OCI-M2 (cell line): ENCODE results near the gene TNIK.

Experiments used
- DNase-seq: peaks from one replicate; lab custom pipeline; 2025; ENCODE audit not compliant: unreplicated experiment; lab: John Stamatoyannopoulos, UW

TNIK gene

DNA sequence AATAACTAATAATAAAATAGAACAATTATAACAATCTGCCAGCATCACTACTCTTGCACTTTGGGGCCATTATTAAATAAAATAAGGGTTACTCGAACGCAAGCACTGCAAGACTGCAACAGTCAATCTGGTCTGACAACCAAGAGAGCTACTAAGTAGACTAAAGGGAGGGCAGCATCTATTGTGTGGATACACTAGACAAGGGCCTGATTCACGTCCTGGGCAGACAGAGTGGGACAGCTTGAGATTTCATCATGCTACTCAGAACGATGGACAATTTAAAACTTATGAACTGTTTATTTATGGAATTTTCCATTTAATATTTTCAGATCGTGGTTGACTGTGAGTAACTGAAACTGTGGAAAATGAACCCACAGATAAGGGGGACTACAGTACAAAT is 39.5 kb downstream of the TNIK start:
- DNase-seq = no peak

DNA sequence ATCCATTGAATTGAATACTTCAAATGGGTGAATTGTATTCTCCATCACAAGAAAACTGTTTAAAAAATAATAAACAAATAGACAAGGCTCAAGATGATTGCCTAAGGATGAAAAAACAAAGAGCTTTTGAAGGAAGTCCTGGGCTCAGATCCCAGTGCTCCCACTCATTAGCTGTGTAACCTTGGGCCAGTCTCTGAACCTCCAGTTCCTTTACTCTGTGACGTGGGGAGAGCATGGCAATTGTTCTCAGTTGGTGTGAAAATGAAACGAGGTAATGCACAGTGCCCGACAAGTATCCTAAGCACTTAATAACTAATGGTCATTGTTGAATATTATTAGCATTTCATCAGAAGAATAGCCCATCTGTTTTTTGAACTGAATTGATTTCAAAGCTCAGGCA is 40.7 kb downstream of the TNIK start:
- DNase-seq = no peak

DNA sequence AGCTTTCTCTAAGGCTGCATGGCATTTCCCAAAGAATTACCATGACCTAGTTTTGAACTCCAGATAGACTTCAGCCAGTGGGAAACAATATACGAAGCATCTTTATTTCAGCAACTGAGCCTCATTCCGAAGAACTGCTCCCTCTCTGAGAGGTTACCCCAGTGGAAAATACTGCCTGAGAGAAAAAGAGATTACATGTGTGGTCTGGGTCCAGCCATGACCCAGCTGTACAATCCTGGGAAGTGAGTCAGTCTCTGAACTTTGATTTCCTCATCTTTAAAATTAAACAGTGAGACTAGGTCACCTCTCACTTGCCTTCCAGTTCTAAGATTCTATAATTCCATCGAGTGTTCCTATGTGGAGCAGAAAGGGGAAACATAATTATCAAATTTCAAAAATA is 42.4 kb downstream of the TNIK start:
- no peak for DNase-seq

DNA sequence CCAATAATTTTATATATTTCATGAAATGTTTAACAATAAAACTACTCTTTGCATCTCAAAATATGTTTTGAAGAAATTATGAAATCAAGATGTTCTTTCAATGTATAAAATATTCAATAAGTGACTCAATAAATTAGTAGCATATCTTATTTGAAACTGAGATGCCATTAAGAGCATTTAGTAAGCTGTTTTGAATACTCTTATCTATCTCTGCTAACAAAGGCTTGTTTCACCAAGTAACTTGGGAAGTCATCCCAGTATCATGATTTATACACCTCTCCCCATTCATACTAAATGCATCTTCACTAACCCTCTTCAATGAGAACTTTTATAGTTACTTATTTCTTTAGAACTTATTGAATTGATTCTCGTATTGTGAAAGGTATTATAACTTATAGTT is 43.1 kb downstream of the TNIK start:
- DNase-seq = no peak

DNA sequence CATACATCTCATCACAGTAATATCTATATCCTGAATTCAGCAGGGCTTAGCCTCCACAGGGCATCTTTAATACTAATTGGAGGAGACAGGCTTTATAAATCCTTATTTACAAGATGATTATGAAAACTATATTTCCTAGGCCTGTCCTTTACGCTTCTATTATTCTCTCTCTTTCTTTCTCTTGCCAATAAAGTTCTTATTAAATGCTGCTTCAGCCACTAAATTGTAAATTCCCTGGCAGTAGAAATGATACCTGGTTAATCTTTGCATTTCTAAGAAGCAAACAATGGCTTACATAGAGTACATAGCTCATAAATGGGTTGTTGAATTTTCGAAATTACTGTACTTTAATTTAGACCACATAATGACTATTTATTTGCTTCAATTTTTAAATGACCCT is 43.5 kb downstream of the TNIK start:
- no peak for DNase-seq

DNA sequence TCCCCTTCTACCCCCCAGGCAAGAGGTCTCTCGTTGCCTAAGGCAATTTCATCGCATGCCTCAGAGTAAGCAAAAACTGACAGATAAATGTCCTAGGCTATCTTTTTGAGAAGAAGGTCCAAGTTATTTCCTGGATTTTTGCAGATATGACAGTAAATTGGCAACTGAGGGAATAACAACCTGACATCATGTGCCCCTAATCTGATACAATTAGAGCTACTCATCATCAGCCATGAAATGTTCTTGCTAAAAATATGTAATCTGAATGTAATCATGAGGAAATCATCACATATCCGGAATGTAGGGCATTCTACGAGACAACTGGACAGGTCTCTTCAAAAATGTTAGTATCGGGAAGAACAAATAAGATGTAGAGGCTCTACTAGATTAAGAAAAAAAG is 44.1 kb downstream of the TNIK start:
- DNase-seq = no peak

DNA sequence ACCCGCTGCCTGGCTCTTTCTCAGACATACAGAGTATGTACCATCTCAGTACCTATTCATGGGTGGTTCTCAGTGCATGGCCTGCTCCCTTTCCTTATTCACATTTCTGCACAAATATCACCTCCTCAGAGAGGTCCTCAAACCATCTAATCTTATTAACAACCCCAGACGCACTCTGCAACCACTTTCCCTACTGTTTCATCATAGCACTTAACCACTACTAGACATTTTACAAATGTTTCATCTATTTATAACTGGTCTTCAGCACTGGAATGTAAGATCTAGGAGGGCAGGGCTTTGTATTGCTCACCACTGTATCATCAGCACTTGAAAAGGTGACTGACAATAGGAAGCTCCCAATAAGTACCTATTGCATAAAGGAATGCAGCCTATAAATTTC is 45.1 kb downstream of the TNIK start:
- no peak for DNase-seq

DNA sequence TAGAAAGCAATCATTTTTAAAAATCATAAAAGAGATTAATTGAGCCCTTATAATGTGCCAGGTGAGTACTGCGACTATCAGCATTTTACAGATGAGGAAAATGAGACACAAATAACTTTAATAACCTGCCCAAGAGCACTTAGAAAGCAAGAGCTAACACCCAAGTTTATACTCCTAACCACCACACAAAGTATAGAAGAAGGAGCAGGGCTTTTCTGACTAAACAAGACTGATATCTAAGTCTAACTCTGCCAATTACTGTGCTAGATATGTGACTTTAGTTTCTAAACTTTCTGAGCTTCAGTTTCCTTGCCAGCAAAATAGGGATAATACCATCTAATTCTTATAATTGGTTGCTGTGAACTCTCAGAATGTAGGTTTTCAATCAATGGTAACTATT is 47.7 kb downstream of the TNIK start:
- no peak for DNase-seq

DNA sequence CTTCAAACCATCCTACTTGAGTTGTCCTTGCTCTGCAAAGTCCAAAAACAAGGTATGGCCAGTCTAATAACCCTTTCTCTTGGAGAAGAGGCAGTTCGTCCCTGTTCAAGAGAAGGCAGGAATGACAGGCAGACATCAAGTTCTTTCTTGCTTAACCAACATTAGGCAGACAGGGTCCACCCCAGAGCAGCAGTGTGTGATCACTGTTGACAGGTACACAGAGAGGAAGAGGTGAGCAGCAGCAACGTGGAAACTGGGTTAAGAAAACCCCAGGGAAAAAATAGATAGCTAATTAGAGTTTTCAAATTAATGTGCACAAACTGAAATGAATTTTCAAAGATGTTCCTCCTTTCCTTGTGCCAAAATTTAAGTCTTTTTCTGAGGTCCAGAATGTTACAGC is 48.2 kb downstream of the TNIK start:
- no peak for DNase-seq

DNA sequence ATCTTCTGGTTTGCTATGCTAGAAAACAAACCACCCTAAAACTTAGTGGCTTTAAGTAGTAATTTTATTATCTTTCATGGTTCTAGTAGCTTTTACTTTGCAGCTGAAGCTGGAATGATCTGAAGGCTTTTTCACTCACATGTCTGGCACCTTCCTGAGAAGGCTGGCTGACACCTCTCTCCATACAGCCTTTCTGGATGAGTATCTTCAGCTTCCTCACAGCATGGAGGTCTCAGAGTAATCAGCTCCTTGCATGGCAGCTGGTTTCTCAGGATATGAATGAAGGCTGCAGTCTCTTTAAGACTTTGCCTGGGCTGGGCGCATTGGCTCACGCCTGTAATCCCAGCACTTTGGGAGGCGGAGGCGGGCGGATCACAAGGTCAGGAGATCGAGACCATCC is 50.0 kb downstream of the TNIK start:
- no peak for DNase-seq

DNA sequence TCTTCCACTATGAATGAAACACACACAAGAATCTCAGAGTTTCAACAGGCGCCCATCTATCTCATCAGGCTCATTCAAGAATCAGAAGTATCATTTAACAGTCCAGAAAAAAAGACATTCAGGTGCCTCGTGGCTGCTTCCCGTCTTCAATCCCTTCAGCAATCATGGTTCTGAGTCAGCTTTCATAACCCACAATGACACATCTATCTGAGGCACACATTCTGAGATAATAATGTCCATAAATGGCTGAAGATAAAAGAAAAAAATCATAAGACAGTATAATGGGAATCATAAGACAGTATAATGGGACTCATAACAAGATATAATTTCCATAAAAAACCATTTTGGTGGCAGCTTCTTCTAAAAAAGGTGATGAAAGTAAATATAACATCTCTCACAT is 52.4 kb downstream of the TNIK start:
- no peak for DNase-seq

DNA sequence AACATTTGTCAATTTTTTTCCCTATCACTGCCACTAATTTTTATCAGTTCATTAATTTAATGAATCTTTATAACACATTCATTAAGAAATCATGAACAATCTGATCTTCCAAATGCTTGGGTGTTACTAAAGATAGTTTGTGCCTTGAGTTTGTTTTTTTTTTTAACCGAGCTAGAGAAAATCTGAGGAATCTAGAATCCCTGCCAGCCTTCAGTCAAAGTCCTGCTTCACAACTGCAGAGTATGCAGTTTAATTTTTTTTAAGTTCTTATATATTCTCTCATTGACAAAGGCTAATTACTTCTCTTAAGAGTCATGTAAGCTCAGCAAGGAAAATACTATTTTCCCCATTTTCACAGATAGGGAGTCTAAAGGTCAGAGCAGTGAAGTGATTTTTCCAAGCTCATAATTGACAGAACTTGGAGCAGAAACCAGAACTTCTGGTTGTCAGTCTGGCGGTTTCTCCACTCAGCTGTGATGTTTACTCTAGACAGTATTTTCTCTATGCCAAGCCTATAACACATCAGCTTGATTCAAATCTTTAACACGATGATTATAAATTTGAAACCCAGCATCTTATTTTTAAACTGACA is 55.7 kb downstream of the TNIK start:
- DNase-seq = no peak

DNA sequence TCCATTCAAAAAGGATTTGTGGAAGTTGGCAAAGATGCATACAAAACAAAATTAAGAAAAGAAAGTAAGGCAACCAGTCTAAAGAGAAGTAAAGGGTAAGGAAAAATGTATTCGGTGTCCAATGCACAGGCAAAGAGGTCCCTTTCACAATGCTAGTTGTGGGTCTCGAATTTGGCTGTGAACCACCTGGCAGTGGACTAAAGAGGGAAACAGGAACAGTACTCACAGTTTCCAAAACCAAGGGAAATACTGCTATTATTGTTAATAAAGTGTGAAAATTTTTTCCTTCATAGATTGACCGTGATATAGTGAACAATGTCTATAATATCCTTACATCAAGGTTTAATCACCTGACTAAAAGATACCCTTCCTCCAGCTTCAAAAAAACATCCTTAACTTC is 57.9 kb downstream of the TNIK start:
- no peak for DNase-seq

DNA sequence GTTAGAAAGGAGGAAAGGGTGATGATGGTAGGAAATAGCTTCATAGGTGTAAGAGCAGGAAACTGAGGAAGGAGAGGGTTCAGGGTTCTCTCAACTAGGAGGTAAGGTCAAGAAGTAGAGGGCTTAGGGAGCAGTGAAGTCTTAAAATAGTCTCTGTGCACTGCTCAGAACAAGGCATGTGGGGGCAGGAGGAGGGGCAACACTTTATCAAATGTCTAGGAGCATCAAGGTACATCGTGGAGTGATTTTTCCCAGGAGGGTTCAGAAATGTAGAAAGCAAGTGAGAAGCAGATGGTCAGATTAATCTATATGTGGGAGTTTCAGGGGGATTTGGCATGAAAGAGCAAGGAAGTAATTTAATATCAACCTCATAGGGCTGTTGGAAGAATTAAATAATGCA is 58.8 kb downstream of the TNIK start:
- DNase-seq = no peak

DNA sequence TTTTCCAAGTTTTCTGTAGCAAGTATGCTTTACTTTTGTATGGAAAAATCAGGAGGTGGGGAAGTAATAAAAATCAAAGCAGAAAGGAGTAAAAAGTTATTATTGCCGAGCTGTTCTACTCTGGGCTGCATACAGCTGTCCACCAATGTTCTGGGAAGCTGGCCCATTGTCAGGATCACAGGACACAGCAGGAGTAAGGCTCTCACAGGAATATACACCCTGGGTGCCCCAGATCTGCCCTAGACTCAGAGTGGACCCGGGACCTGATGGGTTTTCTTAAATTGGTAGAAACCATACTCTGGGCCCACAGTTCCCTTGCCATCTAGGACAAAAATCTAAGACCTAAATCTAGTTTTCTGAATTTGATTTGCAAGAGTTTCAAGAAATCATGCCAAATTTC is 60.4 kb downstream of the TNIK start:
- no peak for DNase-seq

DNA sequence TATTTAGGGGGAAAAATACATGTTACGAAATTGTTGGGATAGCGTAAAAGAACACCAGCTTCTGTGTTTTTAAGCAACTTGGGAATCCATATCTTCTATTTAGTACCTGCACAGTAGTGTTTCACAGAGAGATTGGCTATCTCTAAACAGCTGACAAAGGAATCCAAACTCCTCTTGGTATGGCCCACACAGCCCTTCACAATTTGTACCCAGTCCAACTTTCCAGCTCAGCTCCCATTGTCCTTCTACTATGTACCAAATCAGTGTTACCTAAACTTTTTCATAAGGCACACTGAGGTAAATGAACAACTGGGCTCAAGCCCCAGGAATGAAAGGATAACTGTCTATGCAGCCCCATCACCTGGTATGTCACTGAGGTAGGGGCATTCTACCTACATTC is 61.9 kb downstream of the TNIK start:
- DNase-seq = no peak

DNA sequence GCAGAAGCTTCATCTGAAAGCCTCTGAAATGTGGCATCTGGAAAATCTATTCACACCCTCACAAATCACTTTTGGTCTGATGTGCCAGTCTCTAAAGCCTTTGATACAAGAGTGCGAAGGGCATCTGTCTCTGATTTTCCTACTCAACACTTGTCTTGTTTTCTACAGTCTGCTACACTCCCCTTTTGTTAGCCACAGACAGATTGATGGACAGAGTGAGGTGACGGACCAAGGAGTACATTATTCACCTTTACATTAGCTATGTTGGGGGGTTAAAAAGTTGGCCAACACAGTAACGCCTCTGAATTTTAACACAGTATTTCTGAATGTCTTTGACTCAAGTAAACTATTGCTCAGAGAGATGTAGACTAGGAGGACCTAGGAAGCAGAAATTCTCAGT is 63.1 kb downstream of the TNIK start:
- no peak for DNase-seq

DNA sequence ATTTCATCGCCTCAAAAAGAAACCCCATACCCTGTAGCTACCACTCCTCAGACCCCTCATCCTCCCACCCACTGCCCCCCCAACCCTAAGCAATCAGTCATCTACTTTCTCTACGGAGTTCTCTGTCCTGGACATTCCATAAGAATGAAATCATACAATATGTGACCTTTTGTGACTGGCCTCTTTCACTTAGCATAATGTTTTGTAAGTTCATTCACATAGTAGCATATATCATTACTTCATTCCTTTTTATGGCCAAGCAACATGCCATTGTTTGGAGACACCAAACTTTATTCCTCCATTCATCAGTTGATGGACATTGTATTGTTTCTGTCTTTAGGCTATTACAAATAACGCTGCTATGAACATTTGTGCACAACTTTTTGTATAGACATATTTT is 64.2 kb downstream of the TNIK start:
- no peak for DNase-seq

DNA sequence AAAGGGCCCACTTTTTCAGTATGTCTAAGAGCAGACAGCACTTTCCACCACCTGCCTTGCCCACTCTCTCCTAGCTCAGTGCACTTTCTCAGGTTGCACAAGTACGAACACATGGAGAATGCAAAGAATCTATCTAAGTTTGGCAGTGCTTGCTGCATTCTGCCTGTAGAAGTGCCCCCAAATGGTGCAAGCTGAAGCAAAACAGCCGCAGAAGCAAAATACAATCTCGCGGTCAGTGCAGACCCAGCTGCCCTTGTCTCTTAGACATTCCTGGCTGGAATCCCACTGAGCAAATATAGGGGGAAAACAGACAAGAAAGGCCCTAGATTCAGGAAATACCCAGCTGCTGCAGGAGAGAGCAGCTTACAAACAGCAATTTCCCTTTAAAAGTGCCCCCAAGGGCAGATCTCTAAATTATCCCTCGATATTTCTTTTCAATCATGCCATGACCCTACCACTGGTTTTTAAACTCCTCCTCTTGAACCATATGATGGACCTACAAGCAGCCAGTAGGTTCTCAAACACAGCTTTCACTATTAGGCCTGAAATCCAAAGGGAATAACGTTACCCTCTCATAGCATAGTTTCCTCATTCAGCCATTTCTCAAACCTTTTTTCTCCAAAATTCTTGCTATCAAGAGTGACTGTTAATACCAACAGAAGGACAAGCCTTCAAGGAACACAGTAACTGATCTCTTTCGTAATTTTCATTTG is 67.0 kb downstream of the TNIK start:
- no peak for DNase-seq

DNA sequence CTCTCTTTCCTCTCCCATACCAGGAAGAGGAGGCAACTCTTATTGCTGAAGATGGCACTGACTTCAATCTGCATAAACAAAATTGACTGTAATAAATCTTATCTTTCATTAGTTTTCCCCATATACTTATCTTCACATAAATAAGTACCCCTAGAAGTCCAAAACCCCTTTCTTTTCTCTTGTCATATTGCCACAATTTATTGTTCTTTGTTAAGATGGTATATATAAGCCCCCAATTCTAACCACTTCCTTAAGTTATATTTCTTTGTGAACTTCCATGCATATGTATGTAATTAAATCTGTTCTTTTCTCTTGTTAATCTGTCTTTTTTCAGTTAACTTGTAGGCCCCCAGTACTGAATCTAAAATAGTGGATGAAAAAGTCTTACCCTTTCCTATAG is 68.8 kb downstream of the TNIK start:
- no peak for DNase-seq

DNA sequence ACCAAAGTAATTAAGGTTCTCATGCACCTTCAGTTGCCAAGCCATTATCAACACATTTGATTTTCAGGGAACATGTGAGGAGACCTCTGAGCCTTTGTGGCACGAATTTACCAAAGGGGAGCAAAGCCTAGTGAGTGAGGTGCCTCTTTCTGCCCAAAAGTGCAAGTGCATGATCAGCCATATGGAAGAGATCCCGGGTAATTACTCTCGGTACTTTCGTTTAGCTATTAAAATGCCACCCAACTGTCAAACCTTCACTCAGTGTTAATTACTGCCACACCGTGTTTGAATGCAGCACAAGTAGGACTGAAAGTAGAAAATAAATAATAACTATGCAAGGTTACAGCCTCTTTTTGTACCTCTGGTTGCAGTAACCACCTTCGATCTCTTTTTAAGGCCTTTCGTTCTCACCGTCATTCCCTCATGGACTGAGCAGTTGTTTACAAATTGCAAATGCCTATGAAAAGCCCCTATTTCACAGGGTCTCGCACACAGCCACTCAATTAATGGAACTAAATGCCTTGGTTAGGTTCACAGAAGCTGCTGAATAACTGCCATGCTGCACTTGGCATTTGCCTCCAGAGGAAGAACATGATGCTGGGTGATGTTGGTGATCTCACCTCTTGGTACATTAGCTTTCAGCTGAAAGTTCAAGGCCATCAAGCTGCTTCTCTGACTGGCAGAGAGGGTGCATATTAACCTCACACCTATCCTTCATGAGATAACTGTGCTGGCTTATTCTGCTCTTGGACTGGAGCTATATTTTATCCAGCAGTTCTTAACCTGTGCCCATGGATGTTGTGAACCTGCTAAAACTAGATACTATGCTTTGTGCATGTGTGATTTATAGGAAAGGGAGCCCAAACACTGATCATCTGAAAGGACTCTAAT is 69.9 kb downstream of the TNIK start:
- DNase-seq = no peak

DNA sequence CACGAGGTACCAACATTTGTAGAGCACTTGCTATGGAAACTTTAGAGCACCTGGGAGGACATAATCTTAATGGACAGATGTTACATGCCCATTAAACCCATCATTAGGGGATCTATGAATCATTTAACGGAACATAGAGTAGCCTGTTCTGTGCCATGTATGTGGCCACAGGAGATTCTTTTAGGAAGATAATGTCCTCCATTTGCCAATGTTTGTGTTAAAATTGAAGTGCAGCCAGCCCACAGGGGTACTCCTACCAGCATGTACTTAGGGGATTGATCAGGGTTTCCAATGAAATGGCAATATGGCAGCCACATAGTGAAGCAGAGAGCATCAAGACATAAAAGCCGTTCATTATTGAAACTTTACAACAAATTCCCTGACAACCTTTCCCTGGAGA is 70.7 kb downstream of the TNIK start:
- DNase-seq = no peak
